ENCODE measurements around the gene OSTF1.

The OSTF1 gene, protein sequence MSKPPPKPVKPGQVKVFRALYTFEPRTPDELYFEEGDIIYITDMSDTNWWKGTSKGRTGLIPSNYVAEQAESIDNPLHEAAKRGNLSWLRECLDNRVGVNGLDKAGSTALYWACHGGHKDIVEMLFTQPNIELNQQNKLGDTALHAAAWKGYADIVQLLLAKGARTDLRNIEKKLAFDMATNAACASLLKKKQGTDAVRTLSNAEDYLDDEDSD

DNA sequence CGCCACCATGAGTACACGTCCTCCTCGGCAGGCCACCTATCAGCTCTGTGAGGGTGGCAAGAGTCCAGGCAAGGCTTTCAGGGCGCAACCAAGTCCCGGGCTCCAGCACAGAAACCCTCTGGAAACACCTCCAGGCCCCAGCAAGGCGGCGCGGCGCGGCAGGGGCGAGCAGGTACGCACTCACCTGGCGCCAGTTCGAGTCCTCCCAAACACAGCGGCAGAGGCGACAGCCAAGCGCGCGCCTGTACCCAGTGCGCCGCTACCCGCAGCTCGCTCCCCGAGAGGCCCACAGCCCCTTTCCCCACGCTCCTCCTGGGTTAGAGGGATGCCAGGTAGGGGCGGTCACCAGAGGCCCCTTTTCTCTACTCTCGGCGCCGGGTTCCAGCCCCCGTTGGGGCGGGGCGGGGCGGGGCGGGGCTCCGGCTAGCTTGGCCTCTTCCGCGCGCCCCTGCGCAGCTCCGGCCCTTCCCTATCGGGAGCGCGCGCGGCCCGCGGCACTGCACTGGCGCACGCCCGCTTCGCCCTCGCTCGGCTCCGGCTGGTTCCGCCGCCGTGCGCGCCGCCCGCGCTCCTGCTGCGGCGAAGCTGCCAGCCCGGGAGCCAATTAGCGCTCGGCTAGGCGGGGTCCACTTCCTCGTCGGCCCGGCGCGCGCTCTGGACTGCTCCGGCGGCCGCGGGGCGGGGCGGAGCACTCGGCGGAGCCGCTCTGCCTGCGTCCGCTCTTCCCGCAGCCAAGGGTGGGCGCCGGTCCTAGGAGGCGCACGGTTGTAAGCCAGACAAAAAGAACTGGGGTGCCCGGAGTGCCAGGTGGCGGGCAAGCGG is at the start of gene OSTF1, which contains the start of gene NMRK1:
Gene OSTF1, plus strand, starts transcription at position 691 of the 822 bp plus-strand sequence. CDS start 179 bp downstream, outside the sequence.
Gene NMRK1, minus strand, starts transcription at position 332 of the 822 bp plus-strand sequence. CDS start 5,040 bp downstream, outside the sequence.
- DNase-seq, result peak; percentile 91

- no peak for DNase-seq
Measured at GRCh38 chr9:75039009-75039408, 49.3 kb upstream of the OSTF1 start.

DNA sequence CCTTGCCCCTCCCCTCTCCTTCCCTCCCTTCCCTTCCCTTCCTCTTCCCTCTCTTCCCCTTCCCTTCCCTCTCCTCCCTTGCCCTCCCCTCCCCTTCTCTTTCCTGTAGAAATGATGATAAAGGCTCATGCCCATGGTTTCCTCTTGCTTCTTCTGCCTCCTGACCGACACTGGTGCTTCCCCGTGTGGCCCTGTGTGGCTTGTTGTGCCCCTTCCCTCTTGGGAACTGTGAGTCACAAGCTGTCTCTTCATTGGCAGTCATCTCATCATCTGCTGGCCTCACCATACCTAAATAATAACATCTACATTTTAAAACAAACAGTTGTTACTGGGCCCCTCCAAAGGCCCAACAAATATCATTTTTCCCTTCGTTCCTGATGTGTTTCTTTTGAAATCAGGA is 48.5 kb upstream of the OSTF1 start:
- no peak for DNase-seq

GRCh38 chr9:75041041-75041440 is 47.3 kb upstream of the OSTF1 start:
- DNase-seq, result no peak

- DNase-seq, result no peak
Measured at GRCh38 chr9:75046725-75047345, 41.5 kb upstream of the OSTF1 start.

DNA sequence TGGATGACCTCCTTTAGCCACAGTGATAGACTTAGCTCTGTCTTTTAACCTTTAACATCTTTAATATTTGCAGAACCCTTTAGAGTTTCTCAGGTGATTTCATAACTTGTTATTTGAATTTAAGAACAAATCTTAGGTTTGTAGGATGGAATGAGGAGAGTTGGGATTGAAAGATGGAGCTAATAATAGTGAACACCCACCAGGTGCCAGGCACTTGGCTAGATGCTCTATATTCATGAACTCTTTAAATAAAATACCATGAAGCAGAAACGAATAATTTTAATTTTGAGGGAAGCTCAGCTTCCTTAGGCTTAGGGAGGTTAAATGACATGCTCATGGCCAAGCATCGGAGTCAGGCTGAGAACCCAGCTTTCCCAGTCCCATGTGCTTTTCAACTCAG is 40.8 kb upstream of the OSTF1 start:
- no peak for DNase-seq

DNA sequence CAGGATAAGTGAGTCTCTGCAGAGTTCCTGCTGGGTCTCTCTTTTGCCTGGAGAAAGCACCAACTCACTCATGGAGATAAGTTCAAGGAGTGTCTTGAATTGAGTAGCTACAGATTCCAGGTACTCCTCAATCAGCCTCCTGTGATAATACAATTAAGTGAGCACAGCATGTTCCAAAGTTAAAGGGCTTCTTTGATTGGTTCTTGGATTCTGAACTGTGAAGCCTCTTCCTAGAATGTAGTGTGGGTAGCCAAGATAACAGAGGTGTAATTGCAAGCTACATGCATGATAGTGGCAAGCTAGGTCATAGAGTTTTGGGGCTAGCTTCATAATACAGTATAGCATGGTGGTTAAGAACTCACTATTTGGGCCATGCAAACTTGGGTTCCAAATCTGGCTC is 37.0 kb upstream of the OSTF1 start:
- DNase-seq, result no peak

DNA sequence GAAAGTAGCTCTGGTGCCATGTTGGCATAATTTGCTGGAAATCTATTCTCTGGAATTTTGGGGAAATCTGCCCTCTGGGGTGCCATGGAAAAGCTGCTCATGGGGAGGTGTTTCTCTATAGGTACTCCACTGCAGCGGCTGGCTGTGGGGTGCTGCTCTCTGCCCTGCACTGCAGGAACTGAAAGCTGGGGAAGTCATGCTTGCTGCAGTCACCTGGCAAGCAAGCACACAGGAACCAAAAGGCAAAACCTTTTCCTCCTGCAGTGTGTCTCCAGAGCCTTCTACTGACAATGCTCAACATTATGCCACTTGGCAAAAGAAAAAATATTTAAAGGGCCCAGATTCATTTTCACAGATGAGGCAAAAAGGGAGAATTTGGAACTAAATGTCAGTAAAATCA is 34.4 kb upstream of the OSTF1 start:
- DNase-seq, result no peak

DNA sequence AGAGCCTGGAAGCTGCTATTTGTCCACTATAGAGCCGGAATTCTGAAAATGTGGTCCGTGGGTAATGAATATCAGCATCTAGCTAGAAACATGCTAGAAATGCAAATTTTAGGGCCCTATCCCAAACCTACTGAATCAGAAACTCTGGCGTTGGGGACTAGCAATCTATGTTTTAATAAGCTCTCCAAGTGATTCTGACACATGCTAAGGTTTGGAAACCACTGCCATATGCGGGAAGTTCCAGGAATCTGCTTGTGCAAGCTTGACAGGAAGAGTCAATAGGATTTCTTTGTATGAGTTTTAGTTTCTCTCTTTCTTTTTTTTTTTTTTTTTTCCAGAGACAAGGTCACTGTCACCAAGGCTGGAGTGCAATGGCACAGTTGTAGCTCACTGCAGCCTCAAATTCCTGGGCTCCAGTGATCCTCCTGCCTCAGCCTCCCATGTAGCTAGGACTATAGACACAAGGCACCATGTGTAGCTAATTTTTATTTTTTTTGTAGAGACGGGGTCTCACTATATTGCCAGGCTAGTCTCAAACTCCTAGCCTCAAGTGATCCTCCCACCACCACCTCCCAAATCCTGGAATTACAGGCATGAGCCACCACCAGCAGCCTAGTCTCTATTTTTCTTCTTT is 33.8 kb upstream of the OSTF1 start:
- DNase-seq, result no peak

DNA sequence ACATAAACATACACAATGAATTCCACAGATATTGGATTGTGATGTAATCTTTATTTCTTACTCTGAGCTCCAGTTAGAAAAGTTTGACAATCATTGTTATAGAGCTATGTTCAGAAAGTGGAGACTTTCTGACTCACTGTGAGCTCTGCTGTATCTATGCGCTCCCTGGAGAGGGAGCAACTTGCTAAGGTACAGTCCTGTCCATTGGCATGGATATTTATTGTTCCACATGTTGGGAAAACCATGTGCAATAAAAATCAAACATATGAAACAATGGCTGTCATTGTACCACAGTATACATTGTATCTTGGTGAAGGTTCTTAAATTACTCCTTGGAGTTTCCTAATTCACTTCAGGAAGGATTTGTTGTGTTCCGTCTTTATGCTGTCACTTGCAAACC is 27.1 kb upstream of the OSTF1 start:
- no peak for DNase-seq

GRCh38 chr9:75063556-75064305 is 24.6 kb upstream of the OSTF1 start:
- DNase-seq, result no peak

DNA sequence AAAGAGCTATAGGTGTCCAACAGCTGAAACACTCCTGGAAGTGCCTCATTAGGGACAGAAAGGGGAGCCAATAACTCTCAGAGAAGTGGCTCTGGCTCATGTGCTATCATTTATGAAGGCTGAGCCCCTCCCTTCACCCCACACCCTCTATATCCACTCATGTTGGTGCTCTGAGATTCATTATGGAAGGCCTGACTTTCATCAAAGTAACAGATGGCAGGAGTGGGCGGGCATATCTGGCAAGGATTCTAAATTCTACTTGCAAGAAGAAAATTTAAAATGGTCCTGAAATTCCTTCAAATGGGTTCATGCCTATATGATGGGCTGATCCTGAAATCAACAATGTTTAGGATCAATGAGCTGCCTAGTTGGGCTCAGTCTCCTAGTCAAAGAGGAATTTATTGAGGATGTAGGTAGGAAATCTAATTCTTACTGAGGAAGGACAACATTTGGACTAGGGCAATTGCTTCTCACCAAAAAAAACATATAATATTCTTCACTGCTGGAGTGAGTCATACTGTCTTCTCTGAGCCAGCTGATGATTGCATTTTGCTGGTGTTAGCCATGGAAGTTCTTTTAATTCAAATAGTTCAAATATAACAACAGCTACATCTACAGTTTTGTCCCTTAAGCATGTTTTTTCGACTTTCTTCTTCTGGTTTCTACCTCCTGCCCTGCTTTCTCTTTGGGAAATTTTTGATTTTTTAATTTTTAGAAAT is 23.8 kb upstream of the OSTF1 start:
- DNase-seq, result no peak

DNA sequence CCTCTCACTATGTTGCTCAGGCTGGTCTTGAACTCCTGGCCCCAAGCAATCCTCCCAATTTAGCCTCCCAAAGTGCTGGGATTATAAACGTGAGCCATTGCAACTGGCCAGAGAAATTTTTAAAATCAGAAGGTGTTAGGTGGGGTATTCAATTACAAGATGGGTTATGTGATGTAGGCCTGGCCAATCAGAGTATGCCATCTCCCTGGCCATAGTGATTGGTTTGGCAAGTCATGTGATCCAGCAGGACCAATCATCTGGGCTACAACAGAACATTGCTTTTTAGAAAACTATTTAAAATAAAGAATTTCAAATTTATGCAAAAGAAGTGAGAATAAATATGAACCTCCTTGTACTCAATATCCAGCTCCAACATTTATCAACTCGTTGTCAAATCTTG is 22.8 kb upstream of the OSTF1 start:
- DNase-seq, result no peak

DNA sequence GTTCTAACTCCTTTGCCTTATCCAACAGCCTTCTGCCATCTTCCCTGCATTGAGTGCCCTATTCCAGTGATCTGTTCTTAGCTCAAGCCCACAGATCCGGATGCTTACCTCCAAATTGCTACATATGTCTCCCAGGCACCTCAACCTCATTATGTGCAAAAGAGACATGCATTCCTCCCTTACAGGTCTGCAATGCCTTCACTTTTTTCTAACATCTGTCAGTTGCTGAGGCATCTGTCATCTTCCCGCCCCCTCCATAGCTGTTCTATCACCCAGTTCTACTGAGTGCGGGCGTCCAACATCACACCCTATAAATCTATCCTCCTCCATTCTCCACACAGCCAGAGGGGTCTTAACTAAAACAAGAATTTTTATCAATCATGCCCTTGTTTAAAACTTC is 20.4 kb upstream of the OSTF1 start:
- no peak for DNase-seq

GRCh38 chr9:75069171-75069570 is 19.1 kb upstream of the OSTF1 start:
- no peak for DNase-seq

DNA sequence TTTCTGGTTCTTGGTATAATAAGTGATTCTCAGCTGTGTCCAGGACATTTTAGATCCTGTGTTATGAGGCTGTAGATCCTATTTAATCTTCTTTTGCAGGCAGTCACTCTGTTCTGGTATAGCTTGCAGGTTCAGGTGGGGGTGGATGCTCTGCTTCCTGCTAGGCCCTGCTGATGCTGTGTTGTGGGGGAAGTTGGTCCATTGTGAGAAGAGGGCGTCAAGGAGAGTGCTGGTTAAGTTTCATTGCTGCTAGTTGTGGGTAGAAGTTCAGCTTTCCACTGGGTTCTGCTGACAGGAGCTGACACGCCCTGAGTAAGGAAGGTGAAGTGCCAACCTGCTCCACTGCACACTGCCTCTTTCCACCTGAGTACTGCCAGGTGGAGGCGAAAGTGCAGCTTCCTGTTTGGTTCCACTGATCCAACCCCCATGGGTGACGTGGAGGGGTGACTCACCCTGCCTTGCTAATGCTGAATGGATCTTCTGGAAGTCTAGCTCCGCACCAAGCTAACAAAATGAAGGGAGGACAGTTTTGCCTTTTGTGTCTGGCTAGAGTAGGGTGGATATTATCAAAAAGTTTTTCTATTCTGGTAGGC is 16.7 kb upstream of the OSTF1 start:
- peak; percentile 68 for DNase-seq

GRCh38 chr9:75072895-75073294 is 15.4 kb upstream of the OSTF1 start:
- no peak for DNase-seq

- DNase-seq, result no peak
Measured at GRCh38 chr9:75081632-75082031, 6.7 kb upstream of the OSTF1 start.

GRCh38 chr9:75083188-75083970 is 4.9 kb upstream of the OSTF1 start:
- DNase-seq, result peak; percentile 33

DNA sequence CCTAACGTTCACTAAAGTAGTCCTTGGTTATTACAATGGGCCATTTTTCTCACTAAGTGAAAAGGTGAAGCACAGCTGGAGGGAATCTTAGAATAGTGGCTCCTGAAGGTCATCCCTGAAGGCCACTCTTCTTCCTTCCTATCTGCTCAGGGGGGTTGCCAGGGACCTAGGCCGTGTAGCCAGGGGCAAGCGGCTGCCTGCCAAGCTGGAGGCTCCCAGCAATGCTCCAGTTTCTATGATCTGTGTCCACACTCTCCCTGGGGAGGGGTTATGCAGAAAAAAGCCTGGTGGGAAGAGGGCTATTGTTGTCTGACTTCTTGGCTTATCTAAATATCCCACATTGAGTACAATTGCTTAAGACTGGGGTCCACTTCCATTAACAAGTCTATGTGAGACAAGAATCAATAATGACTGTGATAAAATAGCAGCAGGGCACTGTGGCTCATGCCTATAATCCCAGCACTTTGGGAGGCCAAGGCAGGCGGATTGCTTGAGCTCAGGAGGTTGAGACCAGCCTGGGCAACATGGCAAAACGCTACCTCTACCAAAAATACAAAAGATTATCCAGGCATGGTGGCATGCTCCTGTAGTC is 4.1 kb upstream of the OSTF1 start:
- no peak for DNase-seq
